ENCODE results near the gene SIRT1.
"Not testable (repeated sequence)": the region's sequence is repeated elsewhere in the genome, so short reads cannot be mapped to it uniquely, and the experiment has no call there.

Gene SIRT1

GRCh38 chr10:67965456-67965855 lies 81.0 kb downstream of the SIRT1 start:
- DNase-seq (ENCODE audit: low read depth) = no peak

GRCh38 chr10:67966035-67966434 lies 81.6 kb downstream of the SIRT1 start:
- not testable (repeated sequence) for DNase-seq (ENCODE audit: low read depth)

Measured in activated gamma-delta T cell treated with anti-CD3 and anti-CD28 coated beads, Interleukin-2, amount 50 U/mL, for 16 hours (primary cell).